Ammon's horn (tissue), 1 donor: ENCODE data around the gene DSCAM.
"Not testable (repeated sequence)": the region's sequence is repeated elsewhere in the genome, so short reads cannot be mapped to it uniquely, and the experiment has no call there.

Source experiments
- DNase-seq: peaks from one replicate; pipeline ENCODE4 v3.0.0-alpha.2; 2016; ENCODE audit warnings: low spot score

Gene DSCAM

GRCh38 chr21:40846587-40847411, at the start of gene DSCAM:
DSCAM (minus strand) TSS chr21:40847158; CDS start chr21:40846661, 497 bp downstream.
- DNase-seq: peak; percentile 55

GRCh38 chr21:40895697-40896096, 48.7 kb upstream of the DSCAM start:
- DNase-seq: not testable (repeated sequence)

GRCh38 chr21:40886931-40887330, 40.0 kb upstream of the DSCAM start:
- no peak for DNase-seq

GRCh38 chr21:40886006-40886405, 39.0 kb upstream of the DSCAM start:
- DNase-seq: no peak

- DNase-seq: no peak
These were observed 35.4 kb upstream of the DSCAM start for GRCh38 chr21:40882192-40882915.

- no peak for DNase-seq
These were observed 34.8 kb upstream of the DSCAM start for GRCh38 chr21:40881767-40882166.

- DNase-seq: no peak
These were observed 24.1 kb upstream of the DSCAM start for GRCh38 chr21:40871099-40871498.

GRCh38 chr21:40863839-40864238, 16.9 kb upstream of the DSCAM start:
- DNase-seq: no peak

GRCh38 chr21:40858517-40858916, 11.6 kb upstream of the DSCAM start:
- no peak for DNase-seq

- DNase-seq: no peak
These were observed 7.2 kb upstream of the DSCAM start for GRCh38 chr21:40853956-40854688.

GRCh38 chr21:40852563-40852962, 5.6 kb upstream of the DSCAM start:
- DNase-seq: no peak

GRCh38 chr21:40851749-40852148, 4.8 kb upstream of the DSCAM start:
- no peak for DNase-seq

GRCh38 chr21:40850071-40850470, 3.1 kb upstream of the DSCAM start:
- no peak for DNase-seq

- peak; percentile 41 for DNase-seq
These were observed 993 bp upstream of the DSCAM start for GRCh38 chr21:40847951-40848350.

GRCh38 chr21:40846103-40846502, 855 bp downstream of the DSCAM start:
- no peak for DNase-seq

- DNase-seq: no peak
These were observed 1.4 kb downstream of the DSCAM start for GRCh38 chr21:40845441-40845995.

GRCh38 chr21:40844935-40845334, 2.0 kb downstream of the DSCAM start:
- DNase-seq: no peak

GRCh38 chr21:40842197-40842552, 4.8 kb downstream of the DSCAM start:
- no peak for DNase-seq

- peak; percentile 88 for DNase-seq
These were observed 5.3 kb downstream of the DSCAM start for GRCh38 chr21:40841524-40842196.

- no peak for DNase-seq
These were observed 6.4 kb downstream of the DSCAM start for GRCh38 chr21:40840401-40841125.

GRCh38 chr21:40839521-40839920, 7.4 kb downstream of the DSCAM start:
- no peak for DNase-seq
